GM12892 (cell line): ENCODE measurements around the gene COL7A1.

Experiments used
- POLR2A ChIP-seq: IDR thresholded peaks from 2 replicates; pipeline ENCODE4 v1.6.1; 2011; ENCODE audit warnings: low read depth, low read length, control low read depth
- POLR2AphosphoS5 ChIP-seq: IDR thresholded peaks from 2 replicates; pipeline ENCODE4 v1.6.1; 2011; ENCODE audit warnings: low read depth, low read length, control low read depth
- TAF1 ChIP-seq: IDR thresholded peaks from 2 replicates; pipeline ENCODE4 v1.6.1; 2011; ENCODE audit warnings: low read depth, mild to moderate bottlenecking, control low read depth, low read length, borderline replicate concordance

DNA sequence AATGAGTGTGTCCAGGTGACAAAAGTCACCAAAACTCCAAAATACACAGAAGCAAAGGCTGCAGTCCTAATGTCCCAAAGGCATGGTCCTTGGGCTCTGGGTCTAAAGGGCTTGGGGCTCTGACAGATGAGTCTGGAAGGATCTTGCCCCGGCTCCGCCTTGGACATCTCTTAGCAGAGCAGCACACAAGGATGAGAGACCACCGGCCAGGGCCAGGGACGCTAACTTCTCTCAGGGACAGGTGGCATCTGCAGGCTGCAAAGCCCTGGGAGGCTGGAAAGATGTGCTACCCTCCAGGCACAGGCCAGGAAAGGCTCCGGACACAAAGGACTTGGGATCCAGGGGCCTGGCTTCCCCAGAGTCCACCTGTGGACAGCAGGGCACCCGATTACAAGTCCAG is 77.1 kb downstream of the COL7A1 start:
- TF ChIP-seq POLR2A (no peak), POLR2AphosphoS5 (no peak; the same call in 1 of the 2 replicates), TAF1 (no peak)
